Activated CD4-positive, alpha-beta memory T cell treated with anti-CD3 and anti-CD28 coated beads for 36 hours (primary cell): ENCODE data around the gene SALL4. TPM values are rescaled to one million over a fixed set of nuclear protein-coding genes. Genes with fewer than 3 reads are reported as not detected.
A peak's percentile ranks its signal among the peaks of the same experiment; 100 is the strongest.
"Not testable (repeated sequence)": the region's sequence is repeated elsewhere in the genome, so short reads cannot be mapped to it uniquely, and the experiment has no call there.

ENCODE experiments used
- CTCF ChIA-PET: fragments of 350-600 bp; sonication (Branson Sonifier 250); formaldehyde crosslinking; loops from one replicate; lab custom pipeline; 2021; ENCODE audit warnings: antibody characterized with exemption, inconsistent platforms; lab: Charles Lee
- POLR2A ChIA-PET: fragments of 350-600 bp; sonication (Branson Sonifier 250); formaldehyde crosslinking; loops from one replicate; lab custom pipeline; 2021; ENCODE audit warnings: antibody characterized with exemption; lab: Charles Lee
- DNase-seq: peaks from one replicate; pipeline ENCODE4 v3.0.0-alpha.2; 2020
- H3K27ac Mint-ChIP-seq: one replicate; pipeline ENCODE4 v1.8.0; 2021; ENCODE audit warnings: mixed read lengths
- H3K27me3 Mint-ChIP-seq: one replicate; pipeline ENCODE4 v1.8.0; 2021; ENCODE audit warnings: mixed read lengths
- H3K36me3 Mint-ChIP-seq: one replicate; pipeline ENCODE4 v1.8.0; 2021; ENCODE audit warnings: mixed read lengths
- H3K4me1 Mint-ChIP-seq: one replicate; pipeline ENCODE4 v1.8.0; 2021; ENCODE audit warnings: low read depth, mixed read lengths
- H3K4me3 Mint-ChIP-seq: one replicate; pipeline ENCODE4 v1.8.0; 2021; ENCODE audit warnings: mild to moderate bottlenecking, mixed read lengths
- H3K9me3 Mint-ChIP-seq: one replicate; pipeline ENCODE4 v1.8.0; 2021; ENCODE audit warnings: mixed read lengths
- intact Hi-C: fragments of 100-400 bp; cut with micrococcal nuclease; formaldehyde crosslinking; loops from one replicate; pipeline ENCODE4 v1.15.1; 2023
- total RNA-seq, 2 experiments: library from RNA; stranded (reverse); gene quantifications; one replicate each; pipeline ENCODE4 v1.2.3, GENCODE V29; 2021

SALL4 gene
- total RNA-seq, 2 experiments from 2014 or later = not detected

GRCh38 chr20:51758978-51759544, 43.3 kb downstream of the SALL4 start:
- peaks cover 1% of the 10 kb centered on the region for H3K27me3 Mint-ChIP-seq
- DNase-seq = no peak
- ChIA-PET POLR2A (no interaction called here), CTCF (no interaction called here)
- H3K36me3 Mint-ChIP-seq = no peaks in the 10 kb centered on the region
- H3K9me3 Mint-ChIP-seq = no peaks in the 10 kb centered on the region
- H3K27ac Mint-ChIP-seq = no peak overlapping the region
- H3K4me1 Mint-ChIP-seq = no peaks in the 10 kb centered on the region
- H3K4me3 Mint-ChIP-seq = no peak overlapping the region
- intact Hi-C loops = no loop called here

GRCh38 chr20:51757226-51757625, 45.1 kb downstream of the SALL4 start:
- H3K27ac Mint-ChIP-seq = no peak overlapping the region
- CTCF ChIA-PET = no interaction called here
- no peak for DNase-seq
- H3K36me3 Mint-ChIP-seq = no peaks in the 10 kb centered on the region
- H3K27me3 Mint-ChIP-seq = peaks cover 1% of the 10 kb centered on the region
- intact Hi-C loops = no loop called here
- POLR2A ChIA-PET = interaction anchor here (0.8 kb wide), 1 partner anchor 120 kb away, joined by 3 read pairs; no protein-coding TSS in a partner anchor
- H3K4me3 Mint-ChIP-seq = no peak overlapping the region
- no peaks in the 10 kb centered on the region for H3K4me1 Mint-ChIP-seq
- H3K9me3 Mint-ChIP-seq = no peaks in the 10 kb centered on the region

- POLR2A ChIA-PET = interaction anchor here (0.8 kb wide), 1 partner anchor 119 kb away, joined by 3 read pairs; no protein-coding TSS in a partner anchor
- Mint-ChIP-seq H3K4me3 (no peak overlapping the region), H3K9me3 (no peaks in the 10 kb centered on the region), H3K36me3 (no peaks in the 10 kb centered on the region), H3K4me1 (no peaks in the 10 kb centered on the region), H3K27ac (no peak overlapping the region), H3K27me3 (peaks cover 1% of the 10 kb centered on the region)
- CTCF ChIA-PET = no interaction called here
- intact Hi-C loops = no loop called here
- DNase-seq = no peak
Observed at GRCh38 chr20:51756653-51757052, 45.7 kb downstream of the SALL4 start.

- H3K36me3 Mint-ChIP-seq, H3K4me3 Mint-ChIP-seq, CTCF ChIA-PET, H3K4me1 Mint-ChIP-seq, intact Hi-C loops, H3K9me3 Mint-ChIP-seq, DNase-seq, H3K27me3 Mint-ChIP-seq, POLR2A ChIA-PET, H3K27ac Mint-ChIP-seq: not testable (repeated sequence)
Observed at GRCh38 chr20:51753220-51753619, 49.1 kb downstream of the SALL4 start.

GRCh38 chr20:51752343-51752951, 49.9 kb downstream of the SALL4 start:
- no peak overlapping the region for H3K4me3 Mint-ChIP-seq
- ChIA-PET POLR2A (interaction anchor here (0.7 kb wide), 1 partner anchor 195 kb away, joined by 3 read pairs; no protein-coding TSS in a partner anchor), CTCF (no interaction called here)
- DNase-seq = no peak
- H3K27ac Mint-ChIP-seq = no peak overlapping the region
- H3K9me3 Mint-ChIP-seq = no peaks in the 10 kb centered on the region
- peaks cover 1% of the 10 kb centered on the region for H3K27me3 Mint-ChIP-seq
- intact Hi-C loops = no loop called here
- H3K4me1 Mint-ChIP-seq = peaks cover 4% of the 10 kb centered on the region
- H3K36me3 Mint-ChIP-seq = no peaks in the 10 kb centered on the region

GRCh38 chr20:51750770-51751388, 51.4 kb downstream of the SALL4 start:
- H3K36me3 Mint-ChIP-seq = no peaks in the 10 kb centered on the region
- DNase-seq = no peak
- POLR2A ChIA-PET = no interaction called here
- peaks cover 4% of the 10 kb centered on the region for H3K4me1 Mint-ChIP-seq
- CTCF ChIA-PET = no interaction called here
- intact Hi-C loops = no loop called here
- H3K4me3 Mint-ChIP-seq = no peak overlapping the region
- no peak overlapping the region for H3K27ac Mint-ChIP-seq
- peaks cover under 1% of the 10 kb centered on the region for H3K27me3 Mint-ChIP-seq
- H3K9me3 Mint-ChIP-seq = no peaks in the 10 kb centered on the region

- H3K4me3 Mint-ChIP-seq = no peak overlapping the region
- H3K9me3 Mint-ChIP-seq = peaks cover 3% of the 10 kb centered on the region
- ChIA-PET CTCF (interaction anchor here (1.5 kb wide), 1 partner anchor 49 kb away, joined by 6 read pairs; no protein-coding TSS in a partner anchor), POLR2A (no interaction called here)
- intact Hi-C loops = no loop called here
- no peak overlapping the region for H3K27ac Mint-ChIP-seq
- DNase-seq = peak; percentile 73
- no peaks in the 10 kb centered on the region for H3K36me3 Mint-ChIP-seq
- peaks cover 5% of the 10 kb centered on the region for H3K27me3 Mint-ChIP-seq
- H3K4me1 Mint-ChIP-seq = peaks cover 4% of the 10 kb centered on the region
Observed at GRCh38 chr20:51750037-51750769, 52.1 kb downstream of the SALL4 start.

GRCh38 chr20:51749674-51750036, 52.7 kb downstream of the SALL4 start:
- ChIA-PET CTCF (interaction anchor here (1.5 kb wide), 1 partner anchor 49 kb away, joined by 6 read pairs; no protein-coding TSS in a partner anchor), POLR2A (no interaction called here)
- intact Hi-C loops = no loop called here
- peaks cover 3% of the 10 kb centered on the region for H3K9me3 Mint-ChIP-seq
- H3K27me3 Mint-ChIP-seq = peaks cover 5% of the 10 kb centered on the region
- H3K4me1 Mint-ChIP-seq = peaks cover 4% of the 10 kb centered on the region
- no peak for DNase-seq
- H3K27ac Mint-ChIP-seq = no peak overlapping the region
- no peaks in the 10 kb centered on the region for H3K36me3 Mint-ChIP-seq
- no peak overlapping the region for H3K4me3 Mint-ChIP-seq

- H3K36me3 Mint-ChIP-seq = no peaks in the 10 kb centered on the region
- H3K27me3 Mint-ChIP-seq = peaks cover 6% of the 10 kb centered on the region
- ChIA-PET POLR2A (no interaction called here), CTCF (no interaction called here)
- no peak overlapping the region for H3K27ac Mint-ChIP-seq
- intact Hi-C loops = no loop called here
- H3K9me3 Mint-ChIP-seq = peaks cover 3% of the 10 kb centered on the region
- peaks cover 8% of the 10 kb centered on the region for H3K4me1 Mint-ChIP-seq
- no peak for DNase-seq
- H3K4me3 Mint-ChIP-seq = no peak overlapping the region
Observed at GRCh38 chr20:51747182-51747911, 55.0 kb downstream of the SALL4 start.

GRCh38 chr20:51745804-51746203, 56.5 kb downstream of the SALL4 start:
- ChIA-PET CTCF (no interaction called here), POLR2A (no interaction called here)
- intact Hi-C loops = no loop called here
- Mint-ChIP-seq H3K27ac (no peak overlapping the region), H3K4me3 (no peak overlapping the region), H3K4me1 (peaks cover 8% of the 10 kb centered on the region), H3K9me3 (peaks cover 3% of the 10 kb centered on the region), H3K27me3 (peaks cover 6% of the 10 kb centered on the region), H3K36me3 (no peaks in the 10 kb centered on the region)
- DNase-seq = no peak

GRCh38 chr20:51740838-51741237, 61.5 kb downstream of the SALL4 start:
- peaks cover 4% of the 10 kb centered on the region for H3K4me1 Mint-ChIP-seq
- CTCF ChIA-PET = no interaction called here

GRCh38 chr20:51740308-51740707, 62.0 kb downstream of the SALL4 start:
- CTCF ChIA-PET, H3K4me3 Mint-ChIP-seq: not testable (repeated sequence)

More at GRCh38 chr20:51740838-51741237, 61.5 kb downstream of the SALL4 start:
- intact Hi-C loops = no loop called here
- H3K27me3 Mint-ChIP-seq = peaks cover 5% of the 10 kb centered on the region
- H3K36me3 Mint-ChIP-seq = no peaks in the 10 kb centered on the region
- no peak for DNase-seq
- H3K27ac Mint-ChIP-seq = no peak overlapping the region
- no peak overlapping the region for H3K4me3 Mint-ChIP-seq
- peaks cover 3% of the 10 kb centered on the region for H3K9me3 Mint-ChIP-seq
- POLR2A ChIA-PET = no interaction called here

More at GRCh38 chr20:51740308-51740707, 62.0 kb downstream of the SALL4 start:
- H3K4me1 Mint-ChIP-seq, H3K36me3 Mint-ChIP-seq, H3K27ac Mint-ChIP-seq, H3K9me3 Mint-ChIP-seq, POLR2A ChIA-PET, H3K27me3 Mint-ChIP-seq, intact Hi-C loops, DNase-seq: not testable (repeated sequence)
